ENCODE results near the gene USP1.

Gene USP1, protein sequence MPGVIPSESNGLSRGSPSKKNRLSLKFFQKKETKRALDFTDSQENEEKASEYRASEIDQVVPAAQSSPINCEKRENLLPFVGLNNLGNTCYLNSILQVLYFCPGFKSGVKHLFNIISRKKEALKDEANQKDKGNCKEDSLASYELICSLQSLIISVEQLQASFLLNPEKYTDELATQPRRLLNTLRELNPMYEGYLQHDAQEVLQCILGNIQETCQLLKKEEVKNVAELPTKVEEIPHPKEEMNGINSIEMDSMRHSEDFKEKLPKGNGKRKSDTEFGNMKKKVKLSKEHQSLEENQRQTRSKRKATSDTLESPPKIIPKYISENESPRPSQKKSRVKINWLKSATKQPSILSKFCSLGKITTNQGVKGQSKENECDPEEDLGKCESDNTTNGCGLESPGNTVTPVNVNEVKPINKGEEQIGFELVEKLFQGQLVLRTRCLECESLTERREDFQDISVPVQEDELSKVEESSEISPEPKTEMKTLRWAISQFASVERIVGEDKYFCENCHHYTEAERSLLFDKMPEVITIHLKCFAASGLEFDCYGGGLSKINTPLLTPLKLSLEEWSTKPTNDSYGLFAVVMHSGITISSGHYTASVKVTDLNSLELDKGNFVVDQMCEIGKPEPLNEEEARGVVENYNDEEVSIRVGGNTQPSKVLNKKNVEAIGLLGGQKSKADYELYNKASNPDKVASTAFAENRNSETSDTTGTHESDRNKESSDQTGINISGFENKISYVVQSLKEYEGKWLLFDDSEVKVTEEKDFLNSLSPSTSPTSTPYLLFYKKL

DNA sequence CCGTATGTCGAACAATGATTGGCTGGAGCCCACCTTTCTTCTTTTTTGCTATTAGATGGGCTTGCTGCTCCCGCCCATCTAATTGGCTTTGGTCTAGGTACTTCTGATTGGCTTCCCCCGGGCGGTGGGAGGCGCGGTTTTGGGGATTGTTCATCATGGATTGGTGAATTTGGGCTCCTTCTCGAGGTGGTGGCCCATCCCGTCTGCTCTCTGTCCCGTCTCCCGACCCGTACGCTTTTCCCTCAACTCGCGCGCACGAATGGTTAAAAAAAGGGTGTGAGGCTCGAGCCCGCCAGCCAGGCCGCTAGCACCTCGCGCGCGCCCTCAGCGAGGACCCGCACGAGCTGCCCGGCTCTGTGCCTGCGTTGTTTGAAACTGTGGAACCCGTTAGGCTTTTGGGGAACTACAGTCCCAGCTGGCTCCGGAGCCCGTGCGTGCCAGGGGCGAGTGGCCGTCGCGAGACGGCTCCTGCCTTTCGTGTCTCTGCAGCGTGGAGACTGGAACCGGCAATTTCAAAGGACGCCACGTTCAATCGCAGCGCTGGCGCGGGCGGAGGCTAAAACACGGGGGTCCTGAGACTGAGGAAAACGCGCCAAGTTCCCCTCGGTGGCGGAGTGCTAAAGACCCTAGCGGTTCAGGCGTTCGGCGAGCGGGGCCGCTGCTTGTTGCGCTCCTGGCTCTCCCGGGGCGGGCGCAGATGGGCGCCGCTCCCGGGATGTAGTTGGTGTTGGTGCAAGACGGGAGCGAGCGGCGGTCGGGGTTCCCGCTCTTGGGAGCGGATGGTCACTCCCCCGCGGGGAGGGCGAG, at the start of gene USP1:
Gene USP1, plus strand, starts transcription at position 584 of the 807 bp plus-strand sequence. CDS start 2,819 bp downstream, outside the sequence.
- TF ChIP-seq, protein P1, sequence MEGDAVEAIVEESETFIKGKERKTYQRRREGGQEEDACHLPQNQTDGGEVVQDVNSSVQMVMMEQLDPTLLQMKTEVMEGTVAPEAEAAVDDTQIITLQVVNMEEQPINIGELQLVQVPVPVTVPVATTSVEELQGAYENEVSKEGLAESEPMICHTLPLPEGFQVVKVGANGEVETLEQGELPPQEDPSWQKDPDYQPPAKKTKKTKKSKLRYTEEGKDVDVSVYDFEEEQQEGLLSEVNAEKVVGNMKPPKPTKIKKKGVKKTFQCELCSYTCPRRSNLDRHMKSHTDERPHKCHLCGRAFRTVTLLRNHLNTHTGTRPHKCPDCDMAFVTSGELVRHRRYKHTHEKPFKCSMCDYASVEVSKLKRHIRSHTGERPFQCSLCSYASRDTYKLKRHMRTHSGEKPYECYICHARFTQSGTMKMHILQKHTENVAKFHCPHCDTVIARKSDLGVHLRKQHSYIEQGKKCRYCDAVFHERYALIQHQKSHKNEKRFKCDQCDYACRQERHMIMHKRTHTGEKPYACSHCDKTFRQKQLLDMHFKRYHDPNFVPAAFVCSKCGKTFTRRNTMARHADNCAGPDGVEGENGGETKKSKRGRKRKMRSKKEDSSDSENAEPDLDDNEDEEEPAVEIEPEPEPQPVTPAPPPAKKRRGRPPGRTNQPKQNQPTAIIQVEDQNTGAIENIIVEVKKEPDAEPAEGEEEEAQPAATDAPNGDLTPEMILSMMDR (IDR thresholded peaks at IDR 0.05; ENCODE audit: insufficient read depth, low read depth, low read length, missing control alignments): no peak

DNA sequence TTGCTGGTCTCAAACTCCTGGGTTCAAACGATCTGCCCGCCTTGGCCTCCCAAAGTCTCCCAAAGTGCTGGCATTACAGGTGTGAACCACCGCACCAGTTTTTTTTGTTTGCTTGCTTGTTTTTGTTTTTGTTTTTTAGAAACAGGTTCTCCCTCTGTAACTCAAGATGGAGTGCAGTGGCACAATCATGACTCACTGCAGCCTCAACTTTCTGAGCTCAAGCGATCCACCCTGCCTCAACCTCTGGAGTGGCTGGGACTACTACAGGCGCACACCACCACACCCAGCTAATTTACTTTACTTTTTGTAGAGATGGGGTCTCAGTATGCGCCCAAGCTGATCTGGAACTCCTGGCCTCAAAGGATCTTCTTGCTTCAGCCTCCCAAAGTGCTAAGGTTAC, 47.3 kb upstream of the USP1 start:
- TF ChIP-seq, protein P1 (IDR thresholded peaks at IDR 0.05; ENCODE audit: insufficient read depth, low read depth, low read length, missing control alignments): no peak
- no peak for DNase-seq (ENCODE audit: low read depth)
- H3K4me3 ChIP-seq (ENCODE audit: low read depth, low read length): no peak overlapping the region

More for the DNA sequence above, at the start of gene USP1:
- peak; percentile 99 for DNase-seq (ENCODE audit: low read depth)
- peak within 1 kb of the TSS; percentile 85 for H3K4me3 ChIP-seq (ENCODE audit: low read depth, low read length)

DNA sequence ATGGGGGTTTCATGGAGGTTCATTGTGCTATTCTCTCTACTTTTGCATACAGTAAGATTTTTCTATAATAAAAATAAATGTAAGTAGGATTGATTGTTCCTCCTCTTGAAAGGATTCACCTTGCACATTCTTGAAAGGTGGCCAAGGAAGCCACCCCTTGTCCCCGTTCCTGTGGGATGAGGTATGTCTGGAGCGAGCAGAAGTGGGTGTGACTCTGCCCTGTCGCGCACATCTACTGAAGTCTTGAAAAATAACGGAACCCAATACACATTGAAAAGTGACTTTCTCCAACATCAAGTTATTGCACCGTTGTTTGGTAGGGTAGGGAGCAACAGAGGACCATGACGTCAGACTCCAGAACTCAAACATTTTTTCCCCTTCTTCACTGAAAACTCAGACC, 46.8 kb upstream of the USP1 start:
- no peak overlapping the region for H3K4me3 ChIP-seq (ENCODE audit: low read depth, low read length)
- DNase-seq (ENCODE audit: low read depth): no peak
- TF ChIP-seq, protein P1 (IDR thresholded peaks at IDR 0.05; ENCODE audit: insufficient read depth, low read depth, low read length, missing control alignments): no peak

DNA sequence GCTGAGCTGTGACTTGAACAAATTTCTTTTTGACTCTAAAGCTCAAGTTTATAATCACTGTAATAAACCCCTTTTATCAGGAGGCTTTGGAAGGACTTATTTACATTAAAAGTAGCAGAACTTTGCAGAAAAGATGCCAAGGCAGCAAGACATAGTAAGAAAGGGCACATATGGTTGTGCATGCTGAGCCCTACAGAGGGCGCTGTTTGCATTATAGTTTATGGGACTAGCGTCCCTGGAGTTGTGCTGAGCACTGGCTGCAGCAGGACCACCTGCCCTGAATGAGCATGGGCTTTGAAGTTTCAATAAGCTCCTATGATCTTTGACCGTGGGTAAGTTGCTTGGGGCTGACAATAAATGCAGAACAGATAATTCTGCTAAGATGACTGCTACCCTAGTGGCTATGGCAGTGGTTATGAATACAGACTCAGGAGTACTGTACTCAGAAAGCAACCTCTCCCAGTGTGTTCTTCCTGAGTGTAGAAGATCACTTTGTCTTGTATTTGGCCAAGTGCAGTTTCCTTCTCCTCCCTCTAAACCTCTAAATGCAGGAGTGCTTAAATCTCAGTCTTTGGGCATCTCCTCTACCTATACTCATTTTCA, 45.4 kb upstream of the USP1 start:
- TF ChIP-seq, protein P1 (IDR thresholded peaks at IDR 0.05; ENCODE audit: insufficient read depth, low read depth, low read length, missing control alignments): peak; percentile 53
- no peak overlapping the region for H3K4me3 ChIP-seq (ENCODE audit: low read depth, low read length)
- peak; percentile 25 for DNase-seq (ENCODE audit: low read depth)

DNA sequence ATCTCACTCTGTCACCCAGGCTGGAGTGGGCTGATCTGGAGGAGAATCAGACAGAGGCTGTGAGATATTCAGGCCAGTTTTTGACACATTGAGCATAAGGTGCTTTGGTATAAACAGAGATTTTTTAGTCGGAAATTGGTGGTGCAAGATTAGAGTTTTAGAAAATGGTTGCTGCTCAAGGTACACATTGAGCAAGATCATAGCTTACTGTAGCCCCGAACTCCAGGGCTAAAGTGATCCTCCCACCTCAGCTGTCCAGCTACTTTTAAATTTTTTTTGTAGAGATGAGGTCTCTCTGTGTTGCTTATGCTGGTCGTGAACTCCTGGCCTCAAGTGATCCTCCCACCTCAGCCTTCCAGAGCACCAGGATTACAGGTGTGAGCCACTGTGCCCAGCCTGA, 43.9 kb upstream of the USP1 start:
- DNase-seq (ENCODE audit: low read depth): no peak
- TF ChIP-seq, protein P1 (IDR thresholded peaks at IDR 0.05; ENCODE audit: insufficient read depth, low read depth, low read length, missing control alignments): no peak
- no peak overlapping the region for H3K4me3 ChIP-seq (ENCODE audit: low read depth, low read length)

DNA sequence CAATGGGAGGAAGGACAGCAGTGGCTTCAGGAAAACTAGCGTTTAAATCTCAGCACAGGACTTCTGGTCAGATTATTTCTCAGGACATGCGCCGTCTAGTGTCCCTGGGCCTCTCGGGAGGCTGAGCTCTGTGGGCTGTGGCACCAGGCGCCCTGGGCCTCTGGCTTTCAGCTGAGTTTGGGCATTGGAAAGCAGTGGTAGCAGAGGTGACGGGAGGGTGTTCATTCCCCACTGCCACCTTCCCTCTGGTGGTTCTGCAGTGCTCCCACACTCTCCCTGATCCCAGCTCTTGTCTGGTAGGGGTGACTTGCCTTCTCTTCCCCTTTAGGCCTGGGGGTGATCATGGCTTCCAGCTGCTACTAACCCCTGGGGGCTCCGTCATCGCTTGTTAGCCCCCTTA, 42.2 kb upstream of the USP1 start:
- DNase-seq (ENCODE audit: low read depth): no peak
- TF ChIP-seq, protein P1 (IDR thresholded peaks at IDR 0.05; ENCODE audit: insufficient read depth, low read depth, low read length, missing control alignments): no peak
- H3K4me3 ChIP-seq (ENCODE audit: low read depth, low read length): no peak overlapping the region

Data from GM12865 (cell line).